SJSA1 (cell line): ENCODE measurements around the gene PPIF. TPM values are rescaled to one million over a fixed set of nuclear protein-coding genes. Genes with fewer than 3 reads are reported as not detected.

Experiments used
- DNase-seq, 2 experiments: peaks; one replicate each; pipeline ENCODE4 v3.0.0-alpha.2; 2015 to 2020; ENCODE audit warnings: low spot score in 2 of 2, low read depth in 1 of 2
- H3K27ac ChIP-seq: fragments of 250-450 bp; sonication (Bioruptor Pico); 2 replicates; pipeline ENCODE4 v1.5.1; 2020; ENCODE audit warnings: mild to moderate bottlenecking, moderate library complexity
- H3K27me3 ChIP-seq: fragments of 250-450 bp; sonication (Bioruptor Pico); replicated peaks from 2 replicates; pipeline ENCODE4 v1.5.1; 2020; ENCODE audit warnings: mild to moderate bottlenecking, moderate library complexity
- H3K36me3 ChIP-seq: fragments of 250-450 bp; sonication (Bioruptor Pico); 2 replicates; pipeline ENCODE4 v1.5.1; 2020; ENCODE audit warnings: mild to moderate bottlenecking
- H3K4me1 ChIP-seq: fragments of 250-450 bp; sonication (Bioruptor Pico); replicated peaks from 2 replicates; pipeline ENCODE4 v1.6.1; 2021; ENCODE audit warnings: mild to moderate bottlenecking
- H3K4me3 ChIP-seq: fragments of 250-450 bp; sonication (Bioruptor Pico); 2 replicates; pipeline ENCODE4 v1.5.1; 2020; ENCODE audit warnings: mild to moderate bottlenecking
- H3K9me3 ChIP-seq: fragments of 250-450 bp; sonication (Bioruptor Pico); replicated peaks from 2 replicates; pipeline ENCODE4 v1.5.1; 2020; ENCODE audit warnings: mild to moderate bottlenecking
- total RNA-seq: library from RNA; depleted of rRNA; stranded (reverse); fragments of >200 nt; shearing (Covaris generic); gene quantifications from 2 replicates; pipeline ENCODE4 v1.2.3, GENCODE V29; 2014

PPIF gene
- total RNA-seq, 1 experiment from 2014 or later, result 31.7 TPM

DNA sequence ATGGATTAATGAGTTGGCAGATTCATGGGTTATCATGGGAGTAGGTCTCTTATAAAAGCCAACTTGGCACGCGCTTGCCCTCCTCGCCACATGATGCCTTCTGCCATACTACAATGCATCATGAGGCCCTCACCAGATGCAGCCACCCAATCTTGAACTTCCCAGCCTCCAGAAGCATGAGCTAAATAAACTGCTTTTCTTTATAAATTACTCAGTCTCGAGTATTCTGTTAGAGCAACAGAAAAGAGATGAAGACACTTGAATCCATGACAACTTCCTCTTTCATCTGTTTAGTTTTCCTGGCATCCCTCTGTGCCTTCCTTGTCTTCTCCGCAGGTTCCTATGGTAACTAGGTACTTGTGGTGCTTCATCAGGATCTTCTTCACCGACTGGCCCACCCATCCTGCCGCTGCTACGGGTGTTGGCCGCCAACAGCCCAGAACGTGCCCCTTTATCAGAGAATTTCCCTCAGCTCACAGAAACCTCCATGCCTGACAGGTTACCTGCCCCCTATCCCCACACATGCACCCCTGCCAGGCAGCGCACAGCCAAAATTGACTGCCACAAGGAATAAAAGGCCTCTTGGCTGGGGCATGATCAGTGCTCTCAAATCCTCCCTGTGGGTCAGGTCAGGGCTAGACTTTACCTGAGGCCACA lies 28.0 kb upstream of the PPIF start:
- Histone ChIP-seq H3K27ac (peak overlapping the region; percentile 93; the same call in 1 of the 2 replicates), H3K4me3 (no peak overlapping the region), H3K36me3 (peaks cover 21% of the 10 kb centered on the region), H3K27me3 (no peaks in the 10 kb centered on the region), H3K4me1 (peaks cover 93% of the 10 kb centered on the region), H3K9me3 (no peaks in the 10 kb centered on the region; the same call in 1 of the 2 replicates)
- DNase-seq, result no peak

DNA sequence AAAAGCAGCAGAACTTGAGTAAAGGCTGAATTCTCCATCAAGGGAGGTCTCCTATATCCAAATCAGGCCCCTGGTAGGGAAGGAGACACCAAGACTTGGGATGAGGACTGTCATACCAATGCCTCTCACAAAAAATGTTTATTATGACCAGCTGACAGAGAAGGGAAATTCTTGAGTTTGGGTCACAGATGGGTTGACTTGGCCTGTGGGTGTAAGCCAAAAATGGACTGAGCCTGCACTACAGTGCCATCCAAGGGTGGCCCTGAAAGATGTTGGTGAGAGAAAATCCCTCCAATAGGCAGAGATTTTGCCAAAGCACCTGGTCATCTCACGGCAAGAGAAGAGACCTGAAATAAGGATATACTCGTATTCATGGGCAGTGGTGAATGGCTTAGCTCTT lies 27.0 kb upstream of the PPIF start:
- no peak overlapping the region for H3K4me3 ChIP-seq
- no peaks in the 10 kb centered on the region; the same call in 1 of the 2 replicates for H3K9me3 ChIP-seq
- peaks cover 14% of the 10 kb centered on the region for H3K36me3 ChIP-seq
- DNase-seq, result no peak
- H3K4me1 ChIP-seq, result peaks cover 84% of the 10 kb centered on the region
- H3K27me3 ChIP-seq, result no peaks in the 10 kb centered on the region
- H3K27ac ChIP-seq, result peak overlapping the region; percentile 78

GRCh38 chr10:79320820-79321493 lies 26.3 kb upstream of the PPIF start:
- peak; percentile 63 to 80 for DNase-seq
- Histone ChIP-seq H3K36me3 (peaks cover 8% of the 10 kb centered on the region), H3K27me3 (no peaks in the 10 kb centered on the region), H3K27ac (peak overlapping the region; percentile 78), H3K4me3 (no peak overlapping the region), H3K9me3 (no peaks in the 10 kb centered on the region; the same call in 1 of the 2 replicates), H3K4me1 (peaks cover 81% of the 10 kb centered on the region)

GRCh38 chr10:79321494-79321882 lies 25.8 kb upstream of the PPIF start:
- no peak overlapping the region for H3K4me3 ChIP-seq
- peak overlapping the region; percentile 78 for H3K27ac ChIP-seq
- H3K9me3 ChIP-seq, result no peaks in the 10 kb centered on the region; the same call in 1 of the 2 replicates
- H3K27me3 ChIP-seq, result no peaks in the 10 kb centered on the region
- no peak for DNase-seq
- H3K4me1 ChIP-seq, result peaks cover 76% of the 10 kb centered on the region
- 0 out of 2 replicates have a peak, but pooled peaks cover 4% of the 10 kb centered on the region for H3K36me3 ChIP-seq

- H3K27me3 ChIP-seq, result no peaks in the 10 kb centered on the region
- H3K4me3 ChIP-seq, result no peak overlapping the region
- H3K27ac ChIP-seq, result peak overlapping the region; percentile 78
- H3K4me1 ChIP-seq, result peaks cover 71% of the 10 kb centered on the region
- no peak for DNase-seq
- no peaks in the 10 kb centered on the region; the same call in 1 of the 2 replicates for H3K9me3 ChIP-seq
- no peaks in the 10 kb centered on the region for H3K36me3 ChIP-seq
These were observed 25.3 kb upstream of the PPIF start for GRCh38 chr10:79321951-79322350.

- Histone ChIP-seq H3K27me3 (no peaks in the 10 kb centered on the region), H3K4me1 (peaks cover 62% of the 10 kb centered on the region), H3K36me3 (no peaks in the 10 kb centered on the region), H3K9me3 (no peaks in the 10 kb centered on the region; the same call in 1 of the 2 replicates), H3K4me3 (no peak overlapping the region), H3K27ac (peak overlapping the region; percentile 78)
- peak; percentile 83 to 88 for DNase-seq
These were observed 24.4 kb upstream of the PPIF start for GRCh38 chr10:79322616-79323543.

DNA sequence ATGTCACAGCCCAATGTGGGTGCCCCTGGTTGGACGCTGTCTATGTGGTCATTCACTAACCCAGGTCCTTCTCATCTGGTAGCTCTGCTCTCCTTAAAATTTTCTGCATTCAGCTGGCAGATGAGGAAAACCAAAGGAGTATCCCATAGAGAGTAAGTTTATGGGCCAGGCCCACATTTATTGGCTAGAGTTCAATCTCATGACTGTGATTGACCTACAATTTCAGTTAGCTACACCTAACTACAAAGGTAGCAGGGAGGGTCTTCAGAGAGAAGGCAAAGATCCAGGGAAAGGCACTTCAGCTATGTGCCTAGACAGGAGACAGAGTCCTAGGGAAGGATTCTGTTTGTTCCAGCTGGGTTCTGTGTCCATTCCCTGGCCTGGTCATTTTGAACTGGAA lies 23.7 kb upstream of the PPIF start:
- H3K27ac ChIP-seq, result peak overlapping the region; percentile 78
- DNase-seq, result no peak
- H3K36me3 ChIP-seq, result no peaks in the 10 kb centered on the region
- no peaks in the 10 kb centered on the region for H3K27me3 ChIP-seq
- H3K9me3 ChIP-seq, result no peaks in the 10 kb centered on the region
- H3K4me3 ChIP-seq, result no peak overlapping the region
- peaks cover 55% of the 10 kb centered on the region for H3K4me1 ChIP-seq

DNA sequence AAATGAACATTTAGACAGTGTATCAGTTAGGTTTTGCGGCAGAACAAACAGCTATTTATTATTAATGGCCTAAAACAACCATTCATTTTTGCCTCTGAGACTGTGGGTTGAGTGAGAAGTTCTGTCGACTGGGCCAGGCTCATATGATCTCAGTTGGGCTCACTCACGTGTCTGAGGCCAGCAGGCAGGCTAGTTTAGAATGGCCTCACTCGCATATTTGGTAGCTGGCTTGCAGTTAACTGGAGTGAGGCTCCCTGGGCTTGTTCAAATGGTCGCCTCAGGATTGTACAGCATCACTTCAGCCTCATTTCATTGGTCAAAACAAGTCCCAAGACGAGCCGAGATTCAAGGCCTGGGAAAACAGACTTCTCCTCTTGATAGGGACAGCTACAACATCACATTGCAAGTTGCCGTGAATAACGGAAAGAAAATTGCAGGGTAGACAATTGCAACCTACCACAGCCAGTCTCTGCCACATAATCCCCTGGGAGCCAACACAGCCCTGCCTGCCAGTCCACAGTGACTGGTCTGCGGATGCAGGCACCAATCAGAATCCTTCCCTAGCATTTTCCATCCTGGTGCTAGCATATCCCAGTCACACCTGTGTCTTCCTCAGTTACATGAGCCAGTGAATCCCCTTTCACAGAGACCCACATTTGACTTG lies 23.1 kb upstream of the PPIF start:
- H3K36me3 ChIP-seq, result no peaks in the 10 kb centered on the region
- no peak for DNase-seq
- peaks cover 53% of the 10 kb centered on the region for H3K4me1 ChIP-seq
- H3K27me3 ChIP-seq, result no peaks in the 10 kb centered on the region
- no peak overlapping the region for H3K4me3 ChIP-seq
- H3K27ac ChIP-seq, result no peak overlapping the region; the same call in 1 of the 2 replicates
- H3K9me3 ChIP-seq, result no peaks in the 10 kb centered on the region

DNA sequence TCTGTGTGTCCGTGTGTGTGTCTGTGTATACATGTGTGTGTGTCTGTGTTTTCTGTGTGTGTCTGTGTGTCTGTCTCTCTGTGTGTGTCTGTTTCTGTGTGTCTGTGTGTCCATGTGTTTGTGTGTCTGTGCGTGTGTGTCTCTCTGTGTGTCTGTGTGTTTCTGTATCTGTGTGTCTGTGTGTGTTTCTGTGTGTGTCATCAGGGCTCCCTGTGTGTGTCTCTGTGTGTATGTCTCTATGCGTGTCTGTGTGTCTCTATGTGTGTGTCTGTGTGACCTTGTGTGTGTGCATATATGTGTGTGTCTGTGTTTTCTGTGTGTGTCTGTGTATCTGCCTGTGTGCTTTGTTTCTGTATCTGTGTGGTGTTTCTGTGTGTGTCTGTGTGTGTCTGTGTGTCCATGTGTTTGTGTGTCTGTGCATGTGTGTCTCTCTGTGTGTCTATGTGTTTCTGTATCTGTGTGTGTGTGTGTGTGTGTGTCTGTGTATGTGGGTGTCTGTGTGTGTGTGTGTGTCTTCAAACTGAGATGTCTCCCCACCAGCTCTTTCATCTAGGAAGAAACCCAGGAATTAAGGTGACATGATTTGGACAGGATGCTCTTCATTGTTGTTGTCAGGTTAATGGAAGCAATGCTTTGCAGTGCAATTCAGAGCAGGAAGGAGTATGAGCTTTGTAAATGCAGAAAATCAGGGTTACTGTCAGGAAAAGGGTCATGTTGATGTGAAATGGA lies 20.7 kb upstream of the PPIF start:
- no peak overlapping the region for H3K4me3 ChIP-seq
- H3K4me1 ChIP-seq, result peaks cover 48% of the 10 kb centered on the region
- H3K9me3 ChIP-seq, result no peaks in the 10 kb centered on the region
- H3K36me3 ChIP-seq, result no peaks in the 10 kb centered on the region
- no peak for DNase-seq
- no peak overlapping the region for H3K27ac ChIP-seq
- no peaks in the 10 kb centered on the region for H3K27me3 ChIP-seq

- Histone ChIP-seq H3K27ac (no peak overlapping the region), H3K4me3 (no peak overlapping the region), H3K27me3 (no peaks in the 10 kb centered on the region), H3K36me3 (no peaks in the 10 kb centered on the region), H3K4me1 (peaks cover 48% of the 10 kb centered on the region), H3K9me3 (no peaks in the 10 kb centered on the region)
- no peak for DNase-seq
These were observed 20.2 kb upstream of the PPIF start for GRCh38 chr10:79327090-79327457.

DNA sequence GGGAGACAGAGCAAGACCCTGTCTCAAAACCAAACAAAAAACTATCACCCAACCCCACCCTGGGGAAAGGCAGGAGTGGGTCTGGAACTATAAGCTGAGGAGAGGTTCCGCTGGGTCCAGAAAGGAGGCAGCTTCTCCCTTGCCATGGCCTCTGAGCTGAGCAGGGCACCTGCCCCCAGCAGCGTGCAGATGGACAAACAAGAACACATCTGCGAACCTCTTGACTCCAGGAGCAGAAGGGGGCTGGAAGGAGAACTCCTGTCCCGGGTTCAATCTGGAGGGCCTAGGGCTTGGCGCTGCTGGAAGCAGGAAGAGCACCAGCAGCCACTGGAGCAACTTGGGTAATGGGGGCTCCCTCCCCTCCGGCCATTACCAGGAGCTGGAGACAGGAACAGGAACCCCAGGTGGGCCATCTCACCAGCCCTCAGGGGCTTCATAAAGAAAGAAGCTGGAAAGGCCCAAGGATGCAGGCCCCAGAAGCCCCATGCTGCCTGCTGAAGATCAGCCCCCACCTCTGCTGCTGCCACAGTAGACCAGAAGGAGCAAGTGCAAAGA lies 19.0 kb upstream of the PPIF start:
- peaks cover 45% of the 10 kb centered on the region for H3K4me1 ChIP-seq
- H3K27ac ChIP-seq, result no peak overlapping the region
- no peaks in the 10 kb centered on the region for H3K27me3 ChIP-seq
- H3K9me3 ChIP-seq, result peaks cover 3% of the 10 kb centered on the region; the same call in 1 of the 2 replicates
- no peak for DNase-seq
- H3K4me3 ChIP-seq, result no peak overlapping the region
- H3K36me3 ChIP-seq, result no peaks in the 10 kb centered on the region

- Histone ChIP-seq H3K36me3 (no peaks in the 10 kb centered on the region), H3K4me3 (no peak overlapping the region), H3K27ac (no peak overlapping the region), H3K27me3 (no peaks in the 10 kb centered on the region), H3K9me3 (peaks cover 3% of the 10 kb centered on the region; the same call in 1 of the 2 replicates), H3K4me1 (peaks cover 45% of the 10 kb centered on the region)
- no peak for DNase-seq
These were observed 18.3 kb upstream of the PPIF start for GRCh38 chr10:79328737-79329504.
